ENCODE measurements around the gene CAMTA1. TPM values are rescaled to one million over a fixed set of nuclear protein-coding genes. Genes with fewer than 3 reads are reported as not detected.

CAMTA1 gene
- total RNA-seq, 1 donor from 2014 or later = 63.8 TPM

GRCh38 chr1:6891781-6892579 is 106.7 kb downstream of the CAMTA1 start:
- H3K4me3 Mint-ChIP-seq (ENCODE audit: unreplicated experiment) = no peak overlapping the region
- H3K4me1 Mint-ChIP-seq (ENCODE audit: low read depth) = peaks cover 14% of the 10 kb centered on the region

GRCh38 chr1:6893388-6893787 is 108.1 kb downstream of the CAMTA1 start:
- no peaks in the 10 kb centered on the region for H3K27me3 Mint-ChIP-seq (ENCODE audit: low read depth)
- DNase-seq (ENCODE audit: low spot score) = no peak
- no peak overlapping the region for H3K4me3 Mint-ChIP-seq (ENCODE audit: unreplicated experiment)
- no peaks in the 10 kb centered on the region for H3K36me3 Mint-ChIP-seq (ENCODE audit: low read depth)
- TF ChIP-seq CTCF (IDR thresholded peaks at IDR 0.05) = no peak
- peaks cover 9% of the 10 kb centered on the region for H3K4me1 Mint-ChIP-seq (ENCODE audit: low read depth)
- no peaks in the 10 kb centered on the region for H3K9me3 Mint-ChIP-seq (ENCODE audit: low read depth)
- no peak overlapping the region for H3K27ac Mint-ChIP-seq (ENCODE audit: unreplicated experiment)

More at GRCh38 chr1:6891781-6892579, 106.7 kb downstream of the CAMTA1 start:
- no peaks in the 10 kb centered on the region for H3K27me3 Mint-ChIP-seq (ENCODE audit: low read depth)
- no peaks in the 10 kb centered on the region for H3K36me3 Mint-ChIP-seq (ENCODE audit: low read depth)
- no peak for DNase-seq (ENCODE audit: low spot score)
- H3K27ac Mint-ChIP-seq (ENCODE audit: unreplicated experiment) = no peak overlapping the region
- H3K9me3 Mint-ChIP-seq (ENCODE audit: low read depth) = no peaks in the 10 kb centered on the region
- no peak for TF ChIP-seq CTCF (IDR thresholded peaks at IDR 0.05)

- Mint-ChIP-seq H3K9me3 (ENCODE audit: low read depth) (no peaks in the 10 kb centered on the region), H3K27me3 (ENCODE audit: low read depth) (no peaks in the 10 kb centered on the region), H3K36me3 (ENCODE audit: low read depth) (no peaks in the 10 kb centered on the region), H3K27ac (ENCODE audit: unreplicated experiment) (no peak overlapping the region), H3K4me3 (ENCODE audit: unreplicated experiment) (no peak overlapping the region), H3K4me1 (ENCODE audit: low read depth) (no peaks in the 10 kb centered on the region)
- DNase-seq (ENCODE audit: low spot score) = no peak
- no peak for TF ChIP-seq CTCF (IDR thresholded peaks at IDR 0.05)
Observed at GRCh38 chr1:6897138-6897537, 111.9 kb downstream of the CAMTA1 start.

GRCh38 chr1:6898974-6899539 is 113.8 kb downstream of the CAMTA1 start:
- H3K4me3 Mint-ChIP-seq (ENCODE audit: unreplicated experiment) = no peak overlapping the region
- peaks cover 1% of the 10 kb centered on the region for H3K4me1 Mint-ChIP-seq (ENCODE audit: low read depth)
- TF ChIP-seq CTCF (IDR thresholded peaks at IDR 0.05) = no peak
- no peaks in the 10 kb centered on the region for H3K36me3 Mint-ChIP-seq (ENCODE audit: low read depth)
- no peaks in the 10 kb centered on the region for H3K9me3 Mint-ChIP-seq (ENCODE audit: low read depth)
- DNase-seq (ENCODE audit: low spot score) = no peak
- no peaks in the 10 kb centered on the region for H3K27me3 Mint-ChIP-seq (ENCODE audit: low read depth)
- no peak overlapping the region for H3K27ac Mint-ChIP-seq (ENCODE audit: unreplicated experiment)

GRCh38 chr1:6899621-6900020 is 114.4 kb downstream of the CAMTA1 start:
- H3K27ac Mint-ChIP-seq (ENCODE audit: unreplicated experiment) = no peak overlapping the region
- no peaks in the 10 kb centered on the region for H3K36me3 Mint-ChIP-seq (ENCODE audit: low read depth)
- H3K4me3 Mint-ChIP-seq (ENCODE audit: unreplicated experiment) = no peak overlapping the region
- no peaks in the 10 kb centered on the region for H3K9me3 Mint-ChIP-seq (ENCODE audit: low read depth)
- no peaks in the 10 kb centered on the region for H3K27me3 Mint-ChIP-seq (ENCODE audit: low read depth)
- no peak for DNase-seq (ENCODE audit: low spot score)
- H3K4me1 Mint-ChIP-seq (ENCODE audit: low read depth) = peaks cover 6% of the 10 kb centered on the region
- TF ChIP-seq CTCF (IDR thresholded peaks at IDR 0.05) = no peak
